HG03432 (cell line): ENCODE data around the gene ZNF284.
A peak's percentile ranks its signal among the peaks of the same experiment; 100 is the strongest.

Source experiments
- ATAC-seq: cut with Tn5 transposase; IDR thresholded peaks from one replicate; pipeline ENCODE4 v1.9.1; 2021; ENCODE audit warnings: mild to moderate bottlenecking, moderate library complexity; ENCODE audit not compliant: unreplicated experiment

ZNF284 gene

GRCh38 chr19:44071824-44072542, at the start of gene ZNF284:
Gene ZNF284, plus strand, starts transcription at chr19:44072159. Its CDS starts 4,231 bp downstream, at chr19:44076390.
- peak; percentile 96 for ATAC-seq

DNA sequence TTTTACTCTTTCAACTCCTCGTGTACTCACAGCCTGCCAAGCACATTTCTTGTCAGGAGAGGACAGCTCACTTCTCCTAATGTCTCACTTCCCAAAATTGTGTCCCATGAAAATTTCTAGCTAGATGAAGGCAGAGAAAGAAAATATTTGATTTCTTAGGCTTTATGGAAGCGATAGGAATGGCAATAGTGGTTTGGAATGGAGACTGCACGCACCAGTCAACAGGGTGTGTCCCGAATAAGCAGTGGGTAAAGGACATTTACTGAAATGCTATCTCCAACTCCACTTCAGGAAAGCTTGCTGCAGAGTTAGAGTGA, 47.1 kb upstream of the ZNF284 start:
- ATAC-seq, result no peak

- ATAC-seq, result peak; percentile 88
These were observed 46.6 kb upstream of the ZNF284 start, which contains the start of gene ZNF222 for GRCh38 chr19:44025217-44025936. Gene ZNF222, plus strand, starts transcription at chr19:44025379. Its CDS starts 58 bp downstream, at chr19:44025437.

DNA sequence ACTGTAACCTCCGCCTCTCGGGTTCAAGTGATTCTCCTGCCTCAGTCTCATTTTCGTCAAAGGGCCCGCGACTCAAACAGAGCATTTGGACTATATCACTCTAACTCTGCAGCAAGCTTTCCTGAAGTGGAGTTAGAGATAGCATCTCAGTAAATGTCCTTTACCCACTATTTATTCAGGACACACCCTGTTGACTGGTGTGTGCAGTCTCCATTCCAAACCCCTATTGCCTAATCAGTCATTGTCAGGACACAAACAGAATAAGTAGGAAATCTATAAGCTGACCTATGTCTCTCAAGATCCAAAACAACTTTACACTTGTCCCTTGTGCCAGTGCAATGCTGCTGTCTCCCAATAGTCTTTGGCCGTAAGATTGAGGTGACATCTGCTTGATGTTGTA, 45.3 kb upstream of the ZNF284 start:
- ATAC-seq, result no peak

GRCh38 chr19:44032001-44032610, 39.9 kb upstream of the ZNF284 start:
- ATAC-seq, result no peak

DNA sequence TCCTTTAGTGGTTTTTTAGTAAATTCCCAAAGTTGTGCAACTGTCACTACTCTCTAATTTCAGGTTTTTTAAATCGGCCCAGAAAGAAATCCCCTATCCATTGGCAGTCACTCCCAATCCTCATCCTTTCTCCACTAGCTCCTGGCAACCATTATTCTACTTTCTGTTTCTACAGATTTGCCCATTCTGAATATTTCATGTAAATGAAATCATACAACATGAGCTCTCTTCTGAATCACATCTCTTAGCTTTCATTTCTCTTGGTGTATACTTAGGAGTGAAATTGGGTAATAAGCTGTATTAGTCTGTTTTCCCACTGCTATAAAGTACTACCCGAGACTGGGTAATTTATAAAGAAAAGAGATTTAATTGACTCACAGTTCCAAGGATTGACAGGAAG, 29.8 kb upstream of the ZNF284 start:
- no peak for ATAC-seq

- ATAC-seq, result peak; percentile 25
These were observed 21.0 kb upstream of the ZNF284 start for GRCh38 chr19:44050740-44051649.

DNA sequence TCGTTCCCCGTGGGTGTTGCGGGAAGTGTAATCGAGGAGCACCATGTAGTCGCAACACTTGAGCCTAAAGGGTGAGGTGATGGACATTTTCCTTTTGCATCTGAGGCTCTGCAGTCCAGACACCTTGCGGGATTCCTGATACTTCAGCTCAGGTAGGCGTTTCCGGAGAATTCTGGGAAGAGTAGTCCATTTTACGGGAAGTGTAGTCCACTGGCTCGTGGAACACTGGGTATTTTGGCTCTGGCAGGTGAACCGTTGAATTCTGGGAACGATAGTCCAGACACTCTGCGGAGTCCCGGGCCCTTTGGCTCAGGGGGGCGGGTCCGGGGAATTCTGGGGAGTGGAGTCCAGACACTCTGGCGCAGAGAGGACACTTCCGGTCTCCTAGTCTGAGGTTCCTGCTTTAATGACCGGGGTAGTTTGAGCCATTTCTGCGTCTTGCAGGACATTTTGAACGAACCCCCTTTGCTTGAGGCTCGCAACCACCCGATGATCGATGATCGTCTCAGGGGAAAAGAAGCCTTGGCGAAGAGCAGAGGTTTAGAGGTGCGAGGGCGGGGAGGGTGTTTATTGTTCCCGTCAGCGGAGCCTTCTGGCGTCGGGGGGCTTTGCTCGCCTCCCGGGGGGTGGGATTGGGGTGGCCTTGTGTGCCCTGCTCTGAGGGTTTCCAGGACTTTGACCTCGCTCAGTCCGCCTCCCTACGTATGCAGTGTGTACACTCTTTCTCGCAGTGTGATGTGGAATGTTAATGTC, 20.1 kb upstream of the ZNF284 start, which contains the start of gene ZNF223:
Gene ZNF223 (plus strand): TSS at position 387 of the 753 bp plus-strand sequence. CDS start 3,141 bp downstream, outside the sequence.
- peak; percentile 74 for ATAC-seq

DNA sequence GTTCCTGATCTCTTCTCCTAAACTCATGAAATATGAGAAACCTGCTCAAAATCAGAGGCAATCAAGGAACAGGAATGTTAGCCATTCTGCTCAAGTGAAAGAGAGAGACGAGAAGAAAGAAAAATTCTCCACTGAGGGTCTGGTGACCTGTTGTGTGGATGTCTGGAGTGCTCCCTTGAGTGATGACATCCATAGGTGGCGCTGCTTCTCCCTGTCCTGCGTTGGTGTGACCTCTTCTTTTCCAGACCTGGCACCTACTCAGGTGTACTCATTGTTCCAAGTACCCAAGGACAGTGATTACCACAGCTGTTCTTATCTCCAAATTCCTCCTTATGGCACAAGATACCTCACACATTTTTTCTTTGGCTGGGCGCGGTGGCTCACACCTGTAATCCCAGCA, 16.1 kb upstream of the ZNF284 start:
- ATAC-seq, result no peak

DNA sequence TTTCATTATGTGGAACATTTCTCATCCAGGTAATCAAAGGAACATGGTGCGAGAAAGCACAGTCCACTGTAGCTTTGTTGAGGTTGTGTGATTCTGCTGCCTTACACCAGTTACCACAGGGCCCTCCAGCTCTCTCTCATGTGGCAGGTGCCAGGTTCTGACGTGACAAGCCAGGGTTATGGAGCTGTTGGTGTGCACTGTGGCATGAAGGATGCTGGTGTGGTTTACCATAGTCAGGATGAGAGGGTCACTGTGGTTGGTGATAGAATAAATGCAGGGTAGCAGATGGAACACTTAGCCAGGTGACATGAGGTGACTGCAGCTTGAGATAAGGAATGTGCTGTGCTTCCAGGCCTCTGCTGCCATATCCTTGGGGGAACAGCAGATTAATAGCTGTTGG, 12.7 kb upstream of the ZNF284 start:
- no peak for ATAC-seq

- ATAC-seq, result no peak
These were observed 10.9 kb upstream of the ZNF284 start for GRCh38 chr19:44061038-44061437.

- ATAC-seq, result no peak
These were observed 5.7 kb upstream of the ZNF284 start for GRCh38 chr19:44066305-44066704.

GRCh38 chr19:44069415-44069814, 2.5 kb upstream of the ZNF284 start:
- ATAC-seq, result no peak

GRCh38 chr19:44072543-44073401, 813 bp downstream of the ZNF284 start:
- no peak for ATAC-seq

DNA sequence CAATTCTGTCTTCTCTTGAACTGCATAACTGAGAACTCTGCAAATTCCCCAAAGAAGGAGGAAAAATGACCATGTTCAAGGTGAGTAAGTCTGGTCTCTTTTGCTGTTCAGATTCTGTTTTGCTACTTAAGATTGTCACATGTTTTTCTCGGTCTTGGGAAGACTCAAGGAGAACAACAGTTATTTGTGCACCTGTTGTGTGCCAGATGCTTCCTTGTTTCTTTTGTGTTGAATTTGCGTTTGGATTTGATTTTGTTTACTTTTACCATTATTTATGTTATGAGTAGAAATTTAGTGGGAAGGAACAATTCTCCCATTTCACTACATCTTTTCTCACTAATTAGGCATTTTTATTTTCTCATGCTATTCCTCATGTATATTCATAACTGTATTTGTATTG, 4.4 kb downstream of the ZNF284 start:
- ATAC-seq, result no peak

GRCh38 chr19:44092108-44092507, 20.1 kb downstream of the ZNF284 start:
- ATAC-seq, result no peak

GRCh38 chr19:44093931-44094765, 22.2 kb downstream of the ZNF284 start, which contains the start of gene ZNF224:
Gene ZNF224, plus strand, starts transcription at chr19:44094361. Its CDS starts 3,513 bp downstream, at chr19:44097874.
- ATAC-seq, result peak; percentile 87

DNA sequence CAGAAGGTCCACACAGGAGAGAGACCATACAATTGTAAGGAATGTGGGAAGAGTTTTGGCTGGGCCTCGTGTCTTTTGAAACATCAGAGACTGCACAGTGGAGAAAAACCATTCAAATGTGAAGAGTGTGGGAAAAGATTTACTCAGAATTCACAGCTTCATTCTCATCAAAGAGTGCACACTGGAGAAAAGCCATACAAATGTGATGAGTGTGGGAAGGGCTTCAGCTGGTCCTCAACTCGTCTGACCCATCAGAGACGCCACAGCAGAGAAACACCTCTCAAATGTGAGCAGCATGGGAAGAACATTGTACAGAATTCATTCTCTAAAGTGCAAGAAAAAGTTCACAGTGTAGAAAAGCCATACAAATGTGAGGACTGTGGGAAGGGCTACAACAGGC, 35.8 kb downstream of the ZNF284 start:
- no peak for ATAC-seq
